Naive B cell (primary cell): ENCODE measurements around the gene GDA. TPM values are rescaled to one million over a fixed set of nuclear protein-coding genes. Genes with fewer than 3 reads are reported as not detected.
A peak's percentile ranks its signal among the peaks of the same experiment; 100 is the strongest.
"Not testable (repeated sequence)": the region's sequence is repeated elsewhere in the genome, so short reads cannot be mapped to it uniquely, and the experiment has no call there.

ENCODE experiments used
- ATAC-seq, 2 donors: fragments of 150-1000 bp; cut with Tn5 transposase; 2 replicates each; pipeline ENCODE4 v1.10.0; 2021; ENCODE audit warnings: low read depth in 2 of 2, mild to moderate bottlenecking in 2 of 2, moderate library complexity in 2 of 2
- DNase-seq: peaks from one replicate; pipeline ENCODE4 v3.0.0; 2022
- H3K27ac Mint-ChIP-seq, 6 donors: one replicate each; pipeline ENCODE4 v1.8.0; 2020 to 2022; ENCODE audit warnings: mild to moderate bottlenecking in 6 of 6, mixed read lengths in 6 of 6, moderate library complexity in 5 of 6, inconsistent platforms in 2 of 6
- H3K27me3 Mint-ChIP-seq, 3 donors: one replicate each; pipeline ENCODE4 v1.8.0; 2021 to 2022; ENCODE audit warnings: mixed read lengths in 3 of 3, mild to moderate bottlenecking in 1 of 3
- H3K36me3 Mint-ChIP-seq, 2 donors: one replicate each; pipeline ENCODE4 v1.8.0; 2020 to 2022; ENCODE audit warnings: mixed read lengths in 2 of 2, inconsistent platforms in 1 of 2, mild to moderate bottlenecking in 1 of 2
- H3K4me1 Mint-ChIP-seq, 3 donors: one replicate each; pipeline ENCODE4 v1.8.0; 2020 to 2022; ENCODE audit warnings: mixed read lengths in 3 of 3, inconsistent platforms in 1 of 3, mild to moderate bottlenecking in 1 of 3, moderate library complexity in 1 of 3
- H3K4me3 Mint-ChIP-seq, 8 donors: one replicate each; pipeline ENCODE4 v1.8.0; 2020 to 2022; ENCODE audit warnings: mild to moderate bottlenecking in 8 of 8, mixed read lengths in 8 of 8, moderate library complexity in 8 of 8, inconsistent platforms in 2 of 8
- H3K9me3 Mint-ChIP-seq, 7 donors: one replicate each; pipeline ENCODE4 v1.8.0; 2020 to 2022; ENCODE audit warnings: mixed read lengths in 7 of 7, mild to moderate bottlenecking in 5 of 7, inconsistent platforms in 2 of 7, moderate library complexity in 1 of 7
- polyA plus RNA-seq, 6 donors: library from polyadenylated mRNA; unstranded; fragments of 300-500 nt; fragmentation: Illumina TruSeq; gene quantifications; one replicate each; pipeline ENCODE4 v1.2.3, GENCODE V29; 2021; ENCODE audit warnings: low read depth in 6 of 6

GDA gene
- polyA plus RNA-seq, 6 donors from 2014 or later = 0.11 to 0.49 TPM; not detected in 4

DNA sequence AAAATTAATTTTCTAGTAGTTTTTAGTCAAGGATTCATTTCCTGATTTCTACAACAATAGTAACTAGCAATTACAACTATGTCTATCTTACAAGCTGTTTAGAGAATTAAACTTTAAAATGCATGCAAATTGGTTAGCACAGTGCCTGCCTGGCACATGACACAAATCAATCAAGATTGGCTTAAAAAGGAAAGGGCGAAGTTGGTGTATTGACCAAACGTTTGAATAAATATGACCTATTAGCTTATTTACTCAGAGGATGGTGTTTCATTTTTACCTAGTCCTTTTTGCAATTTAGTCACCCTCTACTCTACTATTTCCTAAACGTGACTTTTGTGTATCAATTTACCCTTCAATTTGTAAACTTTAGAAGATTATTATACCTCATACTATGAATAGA is 83.5 kb downstream of the GDA start:
- Mint-ChIP-seq H3K4me1 (no peaks in the 10 kb centered on the region), H3K27me3 (peaks cover 0 to 7% (median 0%) of the 10 kb centered on the region in 3 donors), H3K36me3 (no peaks in the 10 kb centered on the region), H3K9me3 (no peaks in the 10 kb centered on the region), H3K27ac (no peak overlapping the region), H3K4me3 (no peak overlapping the region)
- DNase-seq = no peak
- no peak for ATAC-seq

DNA sequence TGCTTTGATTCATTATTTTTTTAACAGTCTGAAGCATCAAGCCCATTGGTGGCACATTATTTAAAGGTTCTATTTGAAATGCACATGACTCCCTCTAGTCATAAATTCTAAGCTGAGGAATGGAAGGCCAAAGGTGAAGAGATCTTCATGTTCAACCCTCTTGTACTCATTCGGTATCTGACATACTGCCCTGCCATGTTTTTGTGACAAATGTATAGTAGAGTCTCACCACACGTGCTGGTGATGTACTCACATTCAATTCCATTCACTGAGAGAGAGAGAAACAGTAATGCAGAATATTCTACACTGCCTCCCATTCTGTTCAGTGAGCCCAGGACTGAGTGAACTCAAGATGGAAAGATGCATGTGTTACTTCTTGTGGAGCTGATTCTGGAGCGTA is 98.3 kb downstream of the GDA start:
- no peak for DNase-seq
- ATAC-seq = no peak
- no peaks in the 10 kb centered on the region for H3K4me1 Mint-ChIP-seq
- H3K9me3 Mint-ChIP-seq = no peaks in the 10 kb centered on the region
- no peaks in the 10 kb centered on the region for H3K36me3 Mint-ChIP-seq
- H3K27ac Mint-ChIP-seq = no peak overlapping the region
- peaks cover 12 to 35% (median 26%) of the 10 kb centered on the region in 3 donors for H3K27me3 Mint-ChIP-seq
- H3K4me3 Mint-ChIP-seq = no peak overlapping the region

DNA sequence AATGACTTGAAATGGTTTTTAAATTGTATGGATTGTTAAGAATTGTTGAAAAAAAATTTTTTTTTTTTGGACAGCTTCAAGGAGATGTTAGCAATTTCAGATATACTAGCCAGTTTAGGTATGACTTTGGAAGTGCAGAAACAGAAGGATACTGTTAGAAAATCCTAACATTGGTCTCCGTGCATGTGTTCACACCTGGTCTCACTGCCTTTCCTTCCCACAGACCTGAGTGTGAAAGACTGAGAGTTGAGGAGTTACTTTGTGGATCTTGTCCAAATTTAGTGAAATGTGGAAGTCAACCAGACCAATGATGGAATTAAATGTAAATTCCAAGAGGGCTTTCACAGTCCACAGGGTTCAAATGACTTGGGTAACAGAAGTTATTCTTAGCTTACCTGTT is 102.3 kb downstream of the GDA start:
- H3K4me1 Mint-ChIP-seq = no peaks in the 10 kb centered on the region
- no peak for ATAC-seq
- H3K27me3 Mint-ChIP-seq = peaks cover 20 to 43% (median 26%) of the 10 kb centered on the region in 3 donors
- no peak overlapping the region for H3K4me3 Mint-ChIP-seq
- peak overlapping the region in 1 of 6 donors; percentile 50 for H3K27ac Mint-ChIP-seq
- DNase-seq = no peak
- no peaks in the 10 kb centered on the region for H3K36me3 Mint-ChIP-seq
- peaks cover 0 to 4% (median 0%) of the 10 kb centered on the region in 7 donors for H3K9me3 Mint-ChIP-seq

DNA sequence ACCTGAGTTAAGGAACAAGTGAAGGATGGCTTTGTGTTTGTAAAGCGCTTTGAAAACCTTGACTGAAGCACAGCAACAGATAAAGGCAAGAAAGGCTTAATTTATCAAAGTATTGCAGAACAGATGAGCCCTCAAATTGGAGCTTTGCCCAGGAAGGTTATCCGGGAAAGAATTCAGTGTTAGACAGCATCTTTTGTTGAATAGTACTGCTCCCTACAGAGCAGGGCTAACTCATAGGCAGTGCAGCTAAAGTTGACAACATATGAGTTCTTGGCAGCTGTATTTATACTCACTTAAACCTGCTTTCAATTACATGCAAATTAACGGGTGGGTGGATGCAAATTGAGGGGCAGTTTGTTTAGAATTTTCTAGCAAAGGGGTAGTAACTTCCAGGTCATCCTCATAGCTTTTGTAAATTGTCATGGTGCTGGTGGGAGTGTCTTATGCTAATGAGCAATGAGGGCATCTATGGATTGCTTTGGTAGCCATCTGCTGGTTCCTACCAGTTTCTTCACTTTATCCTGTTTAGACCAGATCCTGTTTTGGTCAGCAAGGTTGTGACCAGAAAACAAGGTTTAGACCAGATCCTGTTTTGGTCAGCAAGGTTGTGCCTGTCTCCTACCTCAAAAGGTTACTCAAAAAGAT is 105.8 kb downstream of the GDA start:
- no peak overlapping the region for H3K27ac Mint-ChIP-seq
- no peaks in the 10 kb centered on the region for H3K36me3 Mint-ChIP-seq
- H3K4me1 Mint-ChIP-seq = no peaks in the 10 kb centered on the region
- DNase-seq = no peak
- no peak overlapping the region for H3K4me3 Mint-ChIP-seq
- ATAC-seq = no peak
- peaks cover 0 to 4% (median 0%) of the 10 kb centered on the region in 7 donors for H3K9me3 Mint-ChIP-seq
- H3K27me3 Mint-ChIP-seq = peaks cover 36 to 47% (median 36%) of the 10 kb centered on the region in 3 donors

DNA sequence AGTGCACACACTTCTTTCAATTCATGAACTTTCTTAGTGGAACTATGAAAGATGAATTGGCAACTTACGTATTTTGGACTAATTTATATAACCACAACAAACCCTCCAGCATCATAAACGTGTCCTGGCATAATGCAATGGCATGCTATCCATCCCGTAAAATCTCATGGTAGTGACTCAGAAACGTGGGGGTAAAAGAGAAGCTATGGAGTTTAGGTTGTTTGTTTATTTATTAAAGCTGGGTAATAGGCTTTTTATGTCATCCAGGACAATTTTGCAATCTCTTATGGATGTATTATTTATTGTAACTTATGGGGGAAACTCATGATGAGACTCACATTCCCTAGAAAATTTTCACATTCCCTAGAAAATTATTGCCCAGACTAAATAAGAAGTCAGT is 106.3 kb downstream of the GDA start:
- H3K9me3 Mint-ChIP-seq = peaks cover 0 to 4% (median 0%) of the 10 kb centered on the region in 7 donors
- no peaks in the 10 kb centered on the region for H3K36me3 Mint-ChIP-seq
- peaks cover 34 to 44% (median 35%) of the 10 kb centered on the region in 3 donors for H3K27me3 Mint-ChIP-seq
- no peak overlapping the region for H3K27ac Mint-ChIP-seq
- H3K4me1 Mint-ChIP-seq = no peaks in the 10 kb centered on the region
- no peak overlapping the region for H3K4me3 Mint-ChIP-seq
- ATAC-seq = no peak
- DNase-seq = no peak

DNA sequence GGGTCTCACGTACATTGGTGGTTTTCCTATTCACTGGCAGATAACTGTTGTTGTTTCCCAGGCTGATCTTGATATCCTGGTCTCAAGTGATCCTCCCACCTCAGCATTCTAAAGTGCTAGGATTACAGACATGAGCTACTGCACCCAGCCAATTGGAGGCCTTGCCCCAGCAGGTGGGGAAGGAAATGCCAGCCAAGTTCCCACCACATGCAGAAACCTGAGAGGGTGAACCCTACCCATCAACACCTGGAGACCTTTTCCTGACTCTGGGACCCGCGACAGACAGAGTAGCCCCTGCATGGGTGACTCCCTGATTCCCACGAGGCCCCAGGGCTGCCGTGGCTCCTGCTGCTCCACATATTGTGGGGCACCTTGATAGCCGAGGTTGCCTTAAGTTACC is 107.7 kb downstream of the GDA start:
- peaks cover 23 to 36% (median 24%) of the 10 kb centered on the region in 3 donors for H3K27me3 Mint-ChIP-seq
- no peak for DNase-seq
- no peak for ATAC-seq
- no peak overlapping the region for H3K4me3 Mint-ChIP-seq
- H3K9me3 Mint-ChIP-seq = peaks cover 0 to 4% (median 0%) of the 10 kb centered on the region in 7 donors
- no peaks in the 10 kb centered on the region for H3K36me3 Mint-ChIP-seq
- no peaks in the 10 kb centered on the region for H3K4me1 Mint-ChIP-seq
- H3K27ac Mint-ChIP-seq = no peak overlapping the region

DNA sequence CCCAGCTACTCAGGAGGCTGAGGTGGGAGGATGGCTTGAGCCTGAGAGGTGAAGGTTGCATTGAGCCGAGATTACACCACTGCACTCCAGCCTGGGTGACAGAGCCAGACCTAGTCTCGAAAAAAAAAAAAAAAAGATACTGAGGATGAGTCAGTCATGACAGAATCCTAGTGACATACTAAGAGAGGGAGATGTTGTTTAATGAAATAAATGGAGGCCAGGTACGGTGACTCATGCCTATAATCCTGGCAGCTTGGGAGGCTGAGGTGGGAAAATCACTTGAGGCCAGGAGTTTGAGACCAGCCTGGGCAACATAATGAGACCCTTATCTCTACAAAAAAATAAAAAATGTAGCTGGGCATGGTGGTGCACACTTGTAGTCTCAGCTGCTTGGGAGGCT is 108.6 kb downstream of the GDA start:
- Mint-ChIP-seq H3K36me3 (no peaks in the 10 kb centered on the region), H3K4me1 (no peaks in the 10 kb centered on the region), H3K9me3 (peaks cover 0 to 4% (median 0%) of the 10 kb centered on the region in 7 donors), H3K27me3 (peaks cover 23 to 36% (median 23%) of the 10 kb centered on the region in 3 donors), H3K27ac (peak overlapping the region in 1 of 6 donors; percentile 60), H3K4me3 (no peak overlapping the region)
- ATAC-seq (no peak), DNase-seq (no peak)

DNA sequence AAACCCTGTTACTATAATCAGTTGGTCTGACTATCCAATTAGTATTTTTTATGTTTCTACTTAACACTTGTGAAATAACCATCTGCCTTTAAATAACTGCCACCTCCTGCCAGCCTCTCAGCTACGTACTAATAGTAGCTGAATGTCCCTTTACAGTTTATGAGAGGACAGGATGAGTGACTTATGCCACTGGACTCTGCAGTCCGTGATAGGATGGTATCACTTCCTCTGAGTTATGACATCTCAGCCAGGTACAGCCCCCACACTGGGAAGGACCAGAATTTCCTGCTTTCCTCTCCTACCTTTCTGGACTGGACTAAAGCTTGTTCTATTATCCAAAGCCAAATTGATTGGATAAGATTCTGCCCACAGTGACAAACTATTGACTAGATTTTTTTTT is 112.8 kb downstream of the GDA start:
- H3K4me1 Mint-ChIP-seq = no peaks in the 10 kb centered on the region
- no peaks in the 10 kb centered on the region for H3K36me3 Mint-ChIP-seq
- H3K27ac Mint-ChIP-seq = no peak overlapping the region
- H3K27me3 Mint-ChIP-seq = peaks cover 14 to 35% (median 19%) of the 10 kb centered on the region in 3 donors
- H3K9me3 Mint-ChIP-seq = no peaks in the 10 kb centered on the region
- H3K4me3 Mint-ChIP-seq = no peak overlapping the region
- DNase-seq (no peak), ATAC-seq (no peak)

DNA sequence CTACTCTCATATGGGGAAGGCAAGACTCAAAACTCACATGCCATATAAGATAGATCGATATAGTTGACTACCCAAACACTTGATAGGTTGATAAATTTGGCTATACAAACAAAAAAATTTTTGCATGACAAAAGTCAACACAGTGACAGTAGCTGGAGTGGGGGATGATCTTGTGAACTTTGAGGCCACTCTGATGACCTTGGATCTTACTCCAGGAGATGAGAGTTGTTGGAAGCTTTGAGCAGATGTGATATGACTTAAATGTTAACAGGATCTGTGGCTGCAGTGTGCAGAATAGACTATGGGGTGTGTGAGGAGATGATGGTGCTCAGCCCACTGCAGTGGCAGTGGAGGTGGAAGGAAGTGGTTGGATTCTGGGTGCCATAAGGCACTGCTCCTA is 114.3 kb downstream of the GDA start:
- DNase-seq (no peak), ATAC-seq (no peak)
- H3K9me3 Mint-ChIP-seq = no peaks in the 10 kb centered on the region
- no peak overlapping the region for H3K4me3 Mint-ChIP-seq
- peaks cover 10 to 20% (median 18%) of the 10 kb centered on the region in 3 donors for H3K27me3 Mint-ChIP-seq
- H3K36me3 Mint-ChIP-seq = no peaks in the 10 kb centered on the region
- H3K4me1 Mint-ChIP-seq = no peaks in the 10 kb centered on the region
- no peak overlapping the region for H3K27ac Mint-ChIP-seq

DNA sequence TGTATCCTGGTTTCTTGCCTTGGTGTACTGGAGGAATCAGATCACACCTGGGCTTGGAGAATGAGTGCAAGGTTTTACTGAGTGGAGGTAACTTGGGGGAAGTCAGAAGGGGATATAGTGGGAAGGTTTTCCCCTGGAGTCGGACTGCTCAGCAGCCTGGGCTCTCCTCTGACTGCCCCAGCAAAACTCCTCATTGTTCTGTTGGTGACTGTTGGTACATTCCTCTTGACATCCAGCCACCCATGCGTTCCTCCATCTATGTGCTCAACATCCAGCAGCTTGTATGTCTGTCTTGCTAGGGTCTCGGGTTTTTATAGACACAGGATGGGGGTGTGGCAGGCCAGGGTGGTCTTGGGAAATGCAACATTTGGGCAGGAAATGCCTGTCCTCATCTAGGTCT is 119.7 kb downstream of the GDA start:
- H3K4me1 Mint-ChIP-seq = no peaks in the 10 kb centered on the region
- DNase-seq (no peak), ATAC-seq (no peak)
- H3K27me3 Mint-ChIP-seq = peaks cover 7 to 11% (median 10%) of the 10 kb centered on the region in 3 donors
- no peaks in the 10 kb centered on the region for H3K36me3 Mint-ChIP-seq
- H3K27ac Mint-ChIP-seq = no peak overlapping the region
- no peaks in the 10 kb centered on the region for H3K9me3 Mint-ChIP-seq
- H3K4me3 Mint-ChIP-seq = no peak overlapping the region

DNA sequence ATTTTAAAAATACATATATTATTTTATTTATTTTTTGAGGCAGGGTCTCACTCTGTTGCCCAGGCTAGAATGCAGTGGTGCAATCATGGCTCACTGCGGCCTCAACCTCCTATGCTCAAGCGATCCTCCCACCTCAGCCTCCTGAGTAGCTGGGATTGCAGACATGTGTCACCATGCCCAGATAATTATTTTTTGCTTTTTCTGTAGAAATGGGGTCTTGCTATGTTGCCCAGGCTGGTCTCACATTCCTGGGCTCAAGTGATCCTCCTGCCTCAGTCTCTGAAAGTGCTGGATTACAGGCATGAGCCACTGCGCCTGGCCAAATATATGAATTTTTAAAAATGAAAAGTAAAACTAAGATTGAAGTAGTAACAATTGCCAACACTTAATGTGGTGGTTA is 121.1 kb downstream of the GDA start:
- not testable (repeated sequence) for H3K27ac Mint-ChIP-seq

DNA sequence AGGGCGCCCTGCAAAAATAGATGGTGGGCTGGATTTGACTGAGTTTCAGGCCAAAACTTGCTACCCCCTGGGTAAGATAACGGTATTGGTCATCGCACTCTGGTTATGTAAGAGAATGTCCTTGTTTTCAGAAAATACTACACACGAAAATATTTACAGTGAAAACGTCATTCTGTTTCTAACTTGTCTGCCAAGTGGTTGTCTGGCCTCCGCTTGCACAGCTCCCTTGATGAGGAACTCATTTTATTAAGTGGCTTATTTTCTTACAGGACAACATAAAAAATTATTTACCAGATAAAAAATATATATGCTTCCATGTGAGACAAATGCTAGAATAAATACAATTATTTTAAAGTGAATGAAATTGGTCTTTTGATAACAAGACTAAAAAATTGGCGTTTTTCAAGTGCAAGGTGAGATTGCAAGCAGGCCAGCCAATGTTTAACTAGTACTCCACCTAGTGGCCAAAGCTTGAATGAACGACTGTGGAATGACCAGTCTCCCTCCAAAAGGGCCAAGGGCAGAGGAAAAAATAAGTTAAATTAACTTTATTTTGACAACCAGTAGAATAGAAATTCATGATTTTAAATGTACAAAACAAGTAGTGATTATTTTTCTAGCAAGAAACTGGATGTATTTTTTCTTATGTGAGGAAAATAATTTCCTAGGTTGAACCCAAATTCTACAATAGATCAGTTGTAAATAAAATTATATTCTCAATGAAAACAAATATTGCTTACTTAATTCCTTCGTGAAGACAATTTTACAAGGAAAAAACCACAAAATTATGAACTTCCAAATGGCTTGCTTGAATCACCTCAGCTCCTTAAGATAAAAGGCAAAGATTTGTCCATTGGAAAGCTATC is 122.6 kb downstream of the GDA start:
- peak; percentile 21 for DNase-seq
- H3K4me1 Mint-ChIP-seq = no peaks in the 10 kb centered on the region

More for the DNA sequence above, 121.1 kb downstream of the GDA start:
- not testable (repeated sequence) for H3K36me3 Mint-ChIP-seq, H3K4me1 Mint-ChIP-seq, ATAC-seq, H3K4me3 Mint-ChIP-seq, H3K9me3 Mint-ChIP-seq, DNase-seq
- peaks cover 7 to 17% (median 10%) of the 10 kb centered on the region in 3 donors for H3K27me3 Mint-ChIP-seq

DNA sequence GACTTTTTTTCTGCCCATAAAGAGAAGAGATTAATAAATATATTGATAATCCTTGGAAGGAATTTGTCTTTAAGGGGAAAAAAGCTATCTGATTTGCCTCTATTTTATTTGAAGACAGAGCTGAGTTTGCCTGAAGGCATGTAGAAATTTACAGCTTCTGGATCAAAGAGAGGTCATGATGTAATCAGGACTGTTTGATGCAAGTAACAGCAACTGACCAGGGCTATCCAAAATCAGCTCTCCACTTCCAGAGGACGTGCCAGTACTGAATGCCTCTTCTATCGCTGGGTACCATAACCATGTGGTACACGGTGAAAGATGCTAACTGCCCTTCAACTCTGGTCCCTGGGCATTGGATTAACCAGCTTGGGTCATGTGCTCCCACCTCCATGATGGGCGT is 125.2 kb downstream of the GDA start:
- Mint-ChIP-seq H3K4me1 (no peaks in the 10 kb centered on the region), H3K27me3 (peaks cover 0 to 22% (median 6%) of the 10 kb centered on the region in 3 donors), H3K36me3 (no peaks in the 10 kb centered on the region), H3K27ac (peak overlapping the region in 1 of 6 donors; percentile 19), H3K4me3 (no peak overlapping the region), H3K9me3 (no peaks in the 10 kb centered on the region)
- DNase-seq = no peak
- ATAC-seq = no peak

More for the DNA sequence above, 122.6 kb downstream of the GDA start:
- no peak overlapping the region for H3K4me3 Mint-ChIP-seq
- no peaks in the 10 kb centered on the region for H3K36me3 Mint-ChIP-seq
- no peak overlapping the region for H3K27ac Mint-ChIP-seq
- H3K9me3 Mint-ChIP-seq = no peaks in the 10 kb centered on the region
- peak in 1 of 2 donors; percentile 56 for ATAC-seq
- peaks cover 4 to 17% (median 7%) of the 10 kb centered on the region in 3 donors for H3K27me3 Mint-ChIP-seq

DNA sequence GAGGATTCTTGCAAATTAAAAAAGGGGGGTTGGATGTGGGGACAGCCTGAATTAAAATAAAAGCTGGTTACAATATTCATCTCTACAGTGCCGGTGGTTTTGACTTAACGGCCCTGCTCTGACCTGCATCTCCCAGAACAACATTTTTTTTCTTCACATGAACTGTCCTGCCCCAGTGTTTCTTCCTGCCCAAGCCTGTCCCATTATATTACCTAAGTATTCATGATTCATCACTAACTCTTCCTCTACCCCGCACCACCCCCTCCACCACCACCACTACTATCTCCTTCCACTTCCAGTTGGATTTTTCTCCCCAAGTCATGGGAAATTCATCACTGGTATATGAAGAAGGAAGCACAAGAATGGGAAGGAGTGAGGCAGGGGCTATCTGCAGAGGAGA is 125.7 kb downstream of the GDA start:
- peak overlapping the region in 1 of 6 donors; percentile 19 for H3K27ac Mint-ChIP-seq
- H3K36me3 Mint-ChIP-seq = no peaks in the 10 kb centered on the region
- H3K4me3 Mint-ChIP-seq = no peak overlapping the region
- H3K27me3 Mint-ChIP-seq = peaks cover 0 to 22% (median 8%) of the 10 kb centered on the region in 3 donors
- H3K9me3 Mint-ChIP-seq = no peaks in the 10 kb centered on the region
- DNase-seq (no peak), ATAC-seq (no peak)
- H3K4me1 Mint-ChIP-seq = no peaks in the 10 kb centered on the region
